OCI-LY3 (cell line): ENCODE results near the gene FBXO38.

Source experiments
- CTCF ChIP-seq: fragments of 200-600, 300-600 bp; sonication (generic); IDR thresholded peaks from 2 replicates; pipeline ENCODE4 v1.5.1; 2014; ENCODE audit warnings: antibody characterized with exemption, low read length, low read depth
- EZH2phosphoT487 ChIP-seq: fragments of 200-600 bp; shearing (Covaris generic); IDR thresholded peaks from 2 replicates; pipeline ENCODE4 v1.6.1; 2018; ENCODE audit warnings: antibody characterized with exemption, mixed run types, low read depth

- TF ChIP-seq CTCF (no peak), EZH2phosphoT487 (no peak)
Observed at GRCh38 chr5:148428848-148429247, 45.1 kb downstream of the FBXO38 start.
